Measurements from ENCODE around the gene COX6A2.

DNA sequence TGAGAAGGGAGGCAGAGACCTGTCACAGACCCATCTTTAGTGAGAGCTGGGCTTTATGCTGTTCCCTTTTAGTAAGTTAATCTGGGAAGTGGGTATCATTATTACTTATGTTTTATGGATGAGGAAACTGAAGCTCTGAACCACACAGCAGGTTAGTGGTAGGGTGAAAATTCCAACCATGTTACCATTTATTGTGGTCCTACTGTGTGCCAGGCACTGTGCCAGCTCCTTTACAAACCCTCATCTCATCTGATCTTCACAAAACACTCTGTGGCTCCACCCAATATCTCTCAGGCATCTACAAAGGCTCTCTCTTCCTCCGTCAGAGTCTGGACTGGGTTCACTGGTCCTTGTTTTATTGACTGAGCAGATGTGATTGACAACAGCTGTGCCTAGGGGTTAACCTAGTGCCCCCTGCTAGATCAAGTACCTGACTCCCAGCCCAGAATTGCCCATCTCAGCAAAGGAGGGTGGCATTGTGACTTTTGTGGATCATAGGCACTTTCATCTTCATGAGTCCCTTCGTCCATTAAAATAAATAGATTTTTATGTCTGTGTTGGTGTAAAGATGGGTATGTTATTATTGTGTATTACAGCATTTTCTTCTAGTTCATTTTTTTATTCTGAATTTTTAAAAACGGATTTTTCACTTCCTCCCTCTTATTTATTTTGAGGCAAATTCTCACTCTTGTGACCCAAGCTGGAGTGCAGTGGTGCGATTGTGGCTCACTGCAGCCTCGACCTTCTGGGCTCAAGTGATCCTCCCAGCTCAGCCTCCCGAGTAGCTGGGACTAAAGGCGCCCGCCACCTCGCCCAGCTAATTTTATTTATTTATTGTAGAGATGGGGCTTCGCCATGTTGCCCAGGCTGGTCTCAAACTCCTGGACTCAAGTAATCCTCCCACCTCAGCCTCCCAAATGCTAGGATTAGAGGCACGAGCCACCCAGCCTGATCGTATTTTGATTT, 46.9 kb upstream of the COX6A2 start:
- TF ChIP-seq, protein P1, sequence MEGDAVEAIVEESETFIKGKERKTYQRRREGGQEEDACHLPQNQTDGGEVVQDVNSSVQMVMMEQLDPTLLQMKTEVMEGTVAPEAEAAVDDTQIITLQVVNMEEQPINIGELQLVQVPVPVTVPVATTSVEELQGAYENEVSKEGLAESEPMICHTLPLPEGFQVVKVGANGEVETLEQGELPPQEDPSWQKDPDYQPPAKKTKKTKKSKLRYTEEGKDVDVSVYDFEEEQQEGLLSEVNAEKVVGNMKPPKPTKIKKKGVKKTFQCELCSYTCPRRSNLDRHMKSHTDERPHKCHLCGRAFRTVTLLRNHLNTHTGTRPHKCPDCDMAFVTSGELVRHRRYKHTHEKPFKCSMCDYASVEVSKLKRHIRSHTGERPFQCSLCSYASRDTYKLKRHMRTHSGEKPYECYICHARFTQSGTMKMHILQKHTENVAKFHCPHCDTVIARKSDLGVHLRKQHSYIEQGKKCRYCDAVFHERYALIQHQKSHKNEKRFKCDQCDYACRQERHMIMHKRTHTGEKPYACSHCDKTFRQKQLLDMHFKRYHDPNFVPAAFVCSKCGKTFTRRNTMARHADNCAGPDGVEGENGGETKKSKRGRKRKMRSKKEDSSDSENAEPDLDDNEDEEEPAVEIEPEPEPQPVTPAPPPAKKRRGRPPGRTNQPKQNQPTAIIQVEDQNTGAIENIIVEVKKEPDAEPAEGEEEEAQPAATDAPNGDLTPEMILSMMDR (conservative IDR thresholded peaks at IDR 0.05), result no peak
- TF ChIP-seq EZH2 (IDR thresholded peaks at IDR 0.05; ENCODE audit: low read depth), result no peak
